DMS53 (cell line): ENCODE results near the gene ASRGL1.

ENCODE experiments used
- DNase-seq: peaks from one replicate; lab custom pipeline; 2025; lab: John Stamatoyannopoulos, UW

The ASRGL1 gene

DNA sequence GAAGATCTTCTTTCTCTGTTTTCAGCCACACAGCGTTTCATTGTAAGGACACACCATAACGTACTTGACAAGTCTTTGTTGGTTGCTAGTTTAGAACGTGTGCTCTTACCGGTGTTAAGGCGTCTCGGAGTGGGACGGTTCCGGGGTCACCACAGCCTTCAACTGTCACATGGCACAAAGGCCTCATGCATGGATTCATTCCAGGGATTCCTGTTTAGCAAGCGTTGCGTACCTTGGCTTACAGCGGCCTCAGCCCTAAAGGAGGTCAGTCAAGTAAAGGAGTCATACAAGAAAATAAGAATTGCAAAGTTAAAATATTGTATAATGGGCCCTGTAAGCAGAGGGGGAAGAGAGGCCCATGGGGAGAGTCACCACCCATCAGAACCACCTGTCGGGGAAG, 79.3 kb downstream of the ASRGL1 start:
- DNase-seq: no peak

DNA sequence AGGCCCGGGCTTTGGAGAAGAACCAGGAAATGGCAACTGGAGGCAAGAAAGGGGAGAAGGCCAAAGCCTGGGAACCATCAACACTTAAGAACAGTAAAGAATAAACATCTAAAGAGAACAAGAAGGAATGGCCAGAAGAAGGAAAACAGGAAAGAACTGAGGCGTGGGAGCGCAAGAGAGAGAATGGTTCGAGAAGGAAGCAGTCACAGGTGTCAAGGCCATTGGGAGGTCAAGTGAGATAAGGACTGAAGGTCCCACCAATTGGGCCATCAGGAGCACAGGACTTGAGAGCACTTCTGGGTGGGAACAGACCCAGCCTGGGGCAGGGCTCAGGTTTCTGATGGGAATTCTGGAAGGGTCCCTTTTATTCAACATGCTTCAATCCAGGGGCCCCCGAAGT, 80.9 kb downstream of the ASRGL1 start:
- no peak for DNase-seq

- DNase-seq: no peak
Observed at GRCh38 chr11:62418733-62419132, 81.5 kb downstream of the ASRGL1 start, which contains the start of gene SCGB1A1. SCGB1A1 (plus strand) TSS chr11:62419033; CDS start chr11:62419096, 63 bp downstream.

DNA sequence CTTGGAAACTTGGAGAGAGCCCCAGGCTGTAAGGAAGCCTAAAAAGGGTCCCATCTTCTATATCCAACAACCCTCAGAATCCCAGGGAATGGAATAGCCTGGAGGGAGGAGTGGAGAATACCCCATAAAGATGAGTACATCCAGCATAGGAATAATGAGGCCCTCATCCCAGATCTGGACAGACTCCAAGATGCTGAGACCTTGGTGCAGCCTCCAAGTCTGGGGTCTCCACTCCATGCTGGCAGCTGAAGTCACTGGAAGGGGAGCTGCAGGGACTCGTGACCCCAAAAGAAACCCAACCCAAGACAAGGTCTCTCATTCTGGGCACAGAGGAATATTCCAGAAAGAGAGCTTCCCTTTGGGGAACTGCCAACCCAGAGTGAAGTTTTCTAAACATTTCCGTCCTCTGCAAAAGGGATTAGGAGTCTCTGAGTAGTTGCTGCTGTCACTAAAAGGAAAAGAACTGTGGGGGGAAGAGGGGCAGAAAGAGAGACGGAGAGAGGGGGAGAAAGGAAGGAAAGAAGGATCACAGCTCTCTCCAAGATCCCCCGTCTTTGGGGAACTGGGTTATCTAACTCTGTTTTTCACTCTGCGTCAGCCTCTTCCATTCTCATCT, 82.2 kb downstream of the ASRGL1 start:
- no peak for DNase-seq

- DNase-seq: no peak
Observed at GRCh38 chr11:62419943-62420342, 82.7 kb downstream of the ASRGL1 start.

DNA sequence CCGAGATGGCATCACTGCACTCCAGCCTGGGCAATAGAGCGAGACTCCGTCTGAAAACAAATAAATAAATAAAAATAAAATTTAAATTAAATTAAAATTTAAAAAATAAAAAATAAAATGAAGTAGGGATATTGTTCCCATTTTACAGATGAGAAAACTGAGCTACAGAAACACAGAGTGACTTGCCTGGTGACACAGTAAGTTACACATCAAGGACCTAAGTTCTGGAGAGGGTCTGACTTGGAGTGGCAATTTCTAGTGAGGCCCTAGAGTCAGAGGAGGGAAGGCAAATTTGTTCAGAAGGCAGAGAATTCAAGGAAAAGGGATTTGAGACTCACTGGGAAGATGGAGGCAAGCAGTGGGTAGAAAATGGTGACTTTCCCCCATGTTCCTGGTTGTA, 83.6 kb downstream of the ASRGL1 start:
- no peak for DNase-seq

GRCh38 chr11:62421996-62422395, 84.7 kb downstream of the ASRGL1 start:
- DNase-seq: no peak

DNA sequence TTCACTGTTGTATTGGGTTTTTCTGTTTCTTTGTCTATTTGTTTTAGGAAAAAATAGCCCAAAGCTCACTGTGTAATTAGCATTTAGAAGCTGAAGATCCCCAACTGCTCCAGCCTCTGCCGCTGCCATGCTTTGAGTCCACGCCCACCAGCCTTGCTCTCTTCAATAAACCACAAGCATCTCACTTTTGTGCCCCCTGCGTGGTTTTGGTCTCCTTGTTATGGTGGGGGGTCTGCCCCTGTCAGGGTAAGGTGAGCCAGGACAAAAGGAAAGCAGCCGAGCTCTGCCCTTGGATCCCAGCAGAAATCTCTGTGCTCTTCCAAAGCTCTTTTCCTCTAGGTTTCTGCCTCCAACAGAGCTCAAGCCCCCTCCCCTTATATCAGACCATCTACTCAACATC, 85.8 kb downstream of the ASRGL1 start:
- no peak for DNase-seq

DNA sequence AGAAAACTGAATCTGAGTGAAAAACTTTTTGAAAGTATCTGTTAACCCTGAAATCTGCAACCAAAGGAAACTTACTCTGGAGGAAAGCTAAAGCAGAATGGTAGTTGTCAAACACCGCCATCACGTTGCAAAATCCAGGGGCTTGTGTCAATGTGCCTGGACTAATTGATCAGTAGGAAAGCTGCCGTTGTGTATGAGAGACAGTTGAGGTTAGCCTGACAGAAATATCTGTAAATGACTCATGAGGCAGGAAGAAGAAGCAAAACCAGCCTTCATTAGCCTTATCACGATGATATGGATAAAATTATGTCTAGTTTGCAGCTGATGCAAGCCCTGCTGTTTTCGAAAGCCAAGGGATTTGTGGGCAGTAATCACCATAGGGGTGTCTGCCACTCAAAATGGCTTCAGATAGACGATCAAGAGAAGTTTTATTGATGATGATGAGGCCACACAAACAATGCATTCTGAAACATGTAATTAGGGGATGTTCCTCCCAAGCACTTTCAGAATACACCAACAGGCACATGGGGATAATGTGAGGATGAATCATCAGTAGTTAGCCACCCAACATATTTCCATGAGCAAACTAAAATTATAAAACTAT, 90.5 kb downstream of the ASRGL1 start:
- DNase-seq: no peak

DNA sequence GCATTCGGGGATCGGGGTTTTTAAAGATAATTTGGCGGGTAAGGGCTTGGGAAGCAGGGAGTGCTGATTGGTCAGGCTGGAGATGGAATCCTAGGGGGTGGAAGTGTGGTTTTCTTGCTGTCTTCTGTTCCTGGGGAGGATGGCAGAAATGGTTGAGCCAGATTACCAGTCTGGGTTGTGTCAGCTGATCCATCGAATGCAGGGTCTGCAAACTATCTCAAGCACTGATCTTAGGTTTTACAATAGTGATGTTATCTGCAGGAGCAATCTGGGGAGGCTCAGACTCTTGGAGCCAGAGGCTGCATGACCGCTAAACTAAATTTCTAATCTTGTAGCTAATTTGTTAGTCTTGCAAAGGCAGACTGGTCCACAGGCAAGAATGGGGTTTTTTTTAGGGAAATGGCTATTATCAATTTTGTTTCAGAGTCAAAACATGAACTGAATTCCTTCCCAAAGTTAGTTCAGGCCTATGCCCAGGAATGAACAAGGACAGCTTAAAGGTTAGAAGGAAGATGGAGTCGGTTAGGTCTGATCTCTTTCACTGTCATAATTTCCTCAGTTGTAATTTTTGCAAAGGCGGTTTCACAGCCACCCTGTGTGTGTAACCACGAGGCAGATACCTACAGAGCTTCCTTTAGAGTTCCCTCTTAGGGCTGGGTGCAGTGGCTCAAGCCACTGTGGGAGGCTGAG, 91.8 kb downstream of the ASRGL1 start:
- DNase-seq: no peak

DNA sequence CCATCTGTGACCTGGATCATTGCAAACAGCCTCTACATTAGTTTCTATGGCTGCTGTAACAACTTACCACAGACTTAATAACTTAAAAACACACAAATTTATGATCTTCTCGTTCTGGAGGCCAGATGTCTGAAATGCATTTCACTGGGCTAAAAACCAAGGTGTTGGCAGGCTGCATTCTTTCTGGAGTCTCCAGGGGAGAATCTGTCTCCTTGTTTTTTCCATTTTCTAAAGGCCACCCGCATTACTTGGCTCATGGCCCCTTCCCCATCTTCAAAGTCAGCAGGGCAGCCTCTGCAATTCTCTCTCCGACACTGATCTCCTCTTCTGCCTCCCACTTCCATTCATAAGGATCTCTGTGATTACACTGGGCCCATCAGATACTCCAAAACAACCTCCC, 93.2 kb downstream of the ASRGL1 start:
- no peak for DNase-seq

- DNase-seq: no peak
Observed at GRCh38 chr11:62431171-62431901, 94.1 kb downstream of the ASRGL1 start.

DNA sequence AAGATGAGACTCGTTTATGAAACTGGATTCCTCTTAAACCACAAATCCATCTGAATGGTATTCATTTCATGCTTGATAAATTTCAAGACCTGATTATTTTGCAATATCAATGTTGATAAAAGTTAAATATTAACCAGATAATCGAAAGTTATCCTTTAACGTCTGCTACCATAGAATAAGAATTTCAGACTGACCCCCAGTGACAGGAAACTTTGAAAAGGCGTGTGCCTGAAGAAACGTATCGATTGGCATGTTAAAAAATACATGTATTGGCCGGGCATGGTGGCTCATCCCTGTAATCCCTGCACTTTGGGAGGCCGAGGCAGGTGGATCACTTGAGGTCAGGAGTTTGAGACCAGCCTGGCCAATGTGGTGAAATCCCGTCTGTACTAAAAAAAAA, 95.4 kb downstream of the ASRGL1 start:
- no peak for DNase-seq

- no peak for DNase-seq
Observed at GRCh38 chr11:62433141-62433903, 96.1 kb downstream of the ASRGL1 start.

DNA sequence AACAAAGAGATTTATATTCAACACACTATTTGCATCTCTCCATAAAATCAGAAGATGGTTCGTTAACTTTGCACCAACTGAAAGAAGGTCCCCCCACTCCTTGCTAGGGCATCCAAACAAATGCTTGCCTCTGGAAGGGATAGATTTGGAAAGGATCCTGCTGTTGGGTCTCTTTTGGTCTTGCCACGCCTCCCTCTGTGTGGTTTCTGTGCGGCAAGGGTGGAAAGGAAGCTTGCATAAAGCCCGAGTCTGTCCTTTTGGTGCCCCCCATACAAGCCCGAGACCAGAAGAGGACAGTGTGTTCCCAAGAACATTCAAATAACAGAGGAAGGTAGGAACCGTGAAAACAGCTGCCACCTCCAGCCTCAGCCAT, 96.6 kb downstream of the ASRGL1 start:
- DNase-seq: no peak

DNA sequence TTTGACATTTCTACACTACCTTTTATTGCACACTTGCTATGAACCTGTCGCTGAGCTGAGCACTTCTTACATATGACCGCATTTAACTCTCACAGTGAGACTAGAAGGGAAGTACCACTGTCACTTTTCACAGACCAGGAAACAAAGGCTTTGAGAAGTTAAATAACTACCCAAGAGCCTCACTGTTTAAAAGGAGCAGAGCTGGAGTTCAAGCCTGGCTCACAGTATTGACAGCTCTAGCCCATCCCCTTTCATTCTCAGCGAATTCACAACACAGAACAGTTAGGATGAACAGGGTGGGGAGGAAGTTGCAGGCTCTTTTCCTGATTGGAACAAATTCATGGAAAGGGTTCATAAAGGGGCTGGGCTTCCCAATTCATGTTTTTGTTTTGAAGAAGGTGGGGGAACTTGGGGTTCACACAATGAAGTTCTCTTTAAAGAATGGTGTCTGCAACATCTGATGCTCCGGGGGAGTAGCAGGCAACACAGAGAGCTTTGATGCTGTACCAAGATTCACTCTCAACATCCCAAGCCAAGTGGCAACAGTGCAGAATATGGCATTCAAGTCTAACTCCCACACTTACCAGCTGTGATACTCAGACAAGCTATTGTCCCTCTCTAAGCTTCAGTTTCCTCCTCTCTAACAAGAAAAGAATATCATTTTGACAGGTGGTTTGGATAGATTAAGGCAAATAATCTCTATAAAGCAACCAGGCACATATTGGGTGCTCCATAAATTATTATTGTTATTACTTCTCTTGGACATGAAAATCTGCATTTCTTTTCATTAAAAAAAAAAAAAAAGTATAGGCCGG, 98.8 kb downstream of the ASRGL1 start:
- DNase-seq: no peak

DNA sequence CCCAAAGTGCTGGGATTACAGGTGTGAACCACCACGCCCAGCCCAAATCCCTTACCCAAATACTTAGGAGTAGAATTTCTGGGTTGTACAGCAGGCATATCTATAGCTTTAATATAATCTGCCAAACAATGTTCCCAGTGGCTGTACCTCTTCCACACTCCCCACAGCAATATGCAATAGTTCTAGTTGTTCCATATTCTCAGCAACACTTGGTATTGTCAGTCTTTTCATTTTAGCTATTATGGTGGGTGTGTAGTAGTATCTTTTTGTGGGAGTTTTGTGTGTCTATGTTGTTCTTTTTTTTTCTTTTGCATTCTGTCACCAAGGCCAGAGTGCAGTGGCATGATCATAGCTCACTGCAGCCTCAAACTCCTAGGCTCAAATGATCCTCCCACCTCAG, 100.4 kb downstream of the ASRGL1 start:
- DNase-seq: no peak

- DNase-seq: no peak
Observed at GRCh38 chr11:62438641-62439040, 101.4 kb downstream of the ASRGL1 start.

GRCh38 chr11:62439785-62440602, 102.7 kb downstream of the ASRGL1 start:
- DNase-seq: no peak
